Uterus (tissue), 4 donors: ENCODE measurements around the gene NTRK1. TPM values are rescaled to one million over a fixed set of nuclear protein-coding genes. Genes with fewer than 3 reads are reported as not detected.

Experiments used
- DNase-seq, 2 donors: peaks; one replicate each; pipeline ENCODE4 v3.0.0-alpha.2; 2019 to 2020
- H3K27ac ChIP-seq, 2 donors: fragments of 200-600 bp; sonication (generic); 1 replicate in 1 of 2; 2 replicates in 1 of 2; pipeline ENCODE4 v1.5.1; 2016 to 2018
- H3K27me3 ChIP-seq, 2 donors: fragments of 200-600 bp; sonication (generic); one replicate each; pipeline ENCODE4 v1.5.1; 2018 to 2019; ENCODE audit warnings: control low read depth in 1 of 2
- H3K36me3 ChIP-seq, 2 donors: fragments of 200-600 bp; sonication (generic); one replicate each; pipeline ENCODE4 v1.5.1; 2019; ENCODE audit warnings: control low read depth in 1 of 2
- H3K4me1 ChIP-seq, 2 donors: fragments of 200-600 bp; sonication (generic); one replicate each; pipeline ENCODE4 v1.5.1; 2018 to 2019; ENCODE audit warnings: control low read depth in 1 of 2
- H3K4me3 ChIP-seq, 2 donors: fragments of 200-600 bp; sonication (generic); 1 replicate in 1 of 2; 2 replicates in 1 of 2; pipeline ENCODE4 v1.5.1; 2018 to 2019; ENCODE audit warnings: mild to moderate bottlenecking in 1 of 2
- H3K9me3 ChIP-seq, 2 donors: fragments of 200-600 bp; sonication (generic); one replicate each; pipeline ENCODE4 v1.5.1; 2019; ENCODE audit warnings: control low read depth in 1 of 2
- CTCF ChIP-seq, 4 experiments: fragments of 200-600 bp in 2 of 4; fragments of 450-650 bp in 2 of 4; sonication (generic) in 2 of 4; IDR thresholded peaks; one replicate each; pipeline ENCODE4 v1.5.1; 2016 to 2019; ENCODE audit warnings: antibody characterized with exemption in 4 of 4, mild to moderate bottlenecking in 2 of 4, moderate library complexity in 1 of 4
- POLR2A ChIP-seq, 2 donors: fragments of 450-650 bp; IDR thresholded peaks; one replicate each; pipeline ENCODE4 v1.6.1; 2016; ENCODE audit warnings: antibody characterized with exemption in 2 of 2, mild to moderate bottlenecking in 1 of 2, moderate library complexity in 1 of 2
- intact Hi-C: fragments of 100-400 bp; cut with DNase I; formaldehyde crosslinking; loops from one replicate; pipeline ENCODE4 v1.15.1; 2023; ENCODE audit warnings: low total_unique reads
- total RNA-seq, 4 donors: library from RNA; depleted of rRNA in 3 of 4; stranded (reverse); fragments of >200 nt in 3 of 4; gene quantifications; one replicate each; pipeline versions ENCODE4 v1.1.0 to v1.2.4, GENCODE V29; 2014 to 2023
- donor health status: DM: yes; HTN: yes; CAD: no.

NTRK1 gene
- total RNA-seq, 4 donors from 2014 or later, result 0.35 to 19.2 (median 3.6) TPM

- no peak for TF ChIP-seq POLR2A (IDR thresholded peaks at IDR 0.05)
- no peak for TF ChIP-seq CTCF (IDR thresholded peaks at IDR 0.05)
- Histone ChIP-seq H3K27ac (no peak overlapping the region), H3K27me3 (no peaks in the 10 kb centered on the region), H3K4me3 (no peak overlapping the region), H3K36me3 (no peaks in the 10 kb centered on the region), H3K9me3 (no peaks in the 10 kb centered on the region), H3K4me1 (no peaks in the 10 kb centered on the region)
- DNase-seq, result no peak
- intact Hi-C loops, result no loop called here
Measured at GRCh38 chr1:156826630-156827029, 34.0 kb upstream of the NTRK1 start.

DNA sequence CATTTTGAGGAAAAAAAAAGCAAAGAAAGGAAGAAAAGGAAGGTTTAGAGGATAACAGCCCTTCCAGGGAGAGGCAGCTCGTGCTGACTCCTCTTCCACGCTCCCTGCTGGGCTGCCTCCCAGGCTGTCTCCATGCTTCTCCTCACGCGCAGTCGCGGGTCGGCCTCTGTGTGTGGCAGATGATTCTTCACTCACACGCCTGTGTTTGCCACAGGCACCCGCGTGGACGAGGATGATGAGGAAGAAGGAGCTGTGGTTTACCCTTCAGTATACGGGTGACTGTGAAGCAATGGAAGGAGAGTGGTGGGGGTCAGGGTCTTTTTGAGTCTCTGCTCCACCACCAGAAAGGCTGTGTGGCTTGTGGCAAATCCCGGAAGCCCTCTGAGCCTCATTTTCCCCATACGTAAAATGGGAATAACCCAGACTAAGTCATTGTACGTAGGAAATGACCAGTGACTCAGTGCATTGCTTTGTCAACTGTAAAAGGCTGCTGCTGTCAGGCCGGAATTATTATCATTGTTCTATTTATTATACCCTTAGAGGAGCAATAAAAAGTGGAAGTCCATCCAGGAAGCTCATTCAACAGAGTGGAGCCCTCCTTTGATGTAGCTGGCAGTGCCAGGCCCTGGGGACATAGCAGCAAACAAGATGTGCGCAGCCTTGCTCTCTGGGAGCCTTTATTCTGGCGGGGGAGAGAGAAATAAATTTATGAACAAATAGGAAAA, 32.1 kb upstream of the NTRK1 start:
- H3K4me1 ChIP-seq, result no peaks in the 10 kb centered on the region
- H3K27ac ChIP-seq, result no peak overlapping the region
- no peak for TF ChIP-seq POLR2A (IDR thresholded peaks at IDR 0.05)
- no peak for TF ChIP-seq CTCF (IDR thresholded peaks at IDR 0.05)
- DNase-seq, result no peak
- H3K9me3 ChIP-seq, result no peaks in the 10 kb centered on the region
- no peaks in the 10 kb centered on the region for H3K27me3 ChIP-seq
- no peak overlapping the region for H3K4me3 ChIP-seq
- intact Hi-C loops, result no loop called here
- no peaks in the 10 kb centered on the region for H3K36me3 ChIP-seq

DNA sequence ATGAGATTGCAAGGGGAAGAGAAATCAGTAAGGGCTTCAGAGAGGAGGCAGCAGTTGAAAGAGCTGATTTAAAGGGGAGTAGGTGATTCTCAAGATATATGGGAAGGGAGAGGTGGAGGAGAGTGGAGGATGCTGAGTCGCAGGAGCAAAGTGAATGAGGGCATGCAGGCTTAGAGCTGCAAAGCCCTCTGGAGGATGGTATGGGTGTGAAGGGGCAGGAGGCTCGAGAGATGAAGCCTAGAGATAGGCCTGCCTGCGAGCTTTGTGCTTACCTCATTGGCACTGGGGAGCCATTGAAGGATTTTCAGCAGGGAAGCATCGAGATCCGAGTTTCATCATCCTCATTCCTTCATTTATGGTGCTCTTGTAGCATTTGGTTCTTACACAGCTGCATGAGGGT, 28.2 kb upstream of the NTRK1 start:
- Histone ChIP-seq H3K36me3 (no peaks in the 10 kb centered on the region), H3K27ac (no peak overlapping the region), H3K27me3 (no peaks in the 10 kb centered on the region), H3K9me3 (no peaks in the 10 kb centered on the region), H3K4me1 (no peaks in the 10 kb centered on the region), H3K4me3 (no peak overlapping the region)
- intact Hi-C loops, result no loop called here
- TF ChIP-seq POLR2A (IDR thresholded peaks at IDR 0.05) (no peak), CTCF (IDR thresholded peaks at IDR 0.05) (no peak)
- DNase-seq, result no peak

GRCh38 chr1:156833603-156834002, 27.1 kb upstream of the NTRK1 start:
- TF ChIP-seq CTCF (IDR thresholded peaks at IDR 0.05) (no peak), POLR2A (IDR thresholded peaks at IDR 0.05) (no peak)
- H3K27ac ChIP-seq, result no peak overlapping the region
- H3K4me1 ChIP-seq, result no peaks in the 10 kb centered on the region
- intact Hi-C loops, result no loop called here
- DNase-seq, result no peak
- H3K27me3 ChIP-seq, result no peaks in the 10 kb centered on the region
- no peak overlapping the region for H3K4me3 ChIP-seq
- H3K9me3 ChIP-seq, result no peaks in the 10 kb centered on the region
- no peaks in the 10 kb centered on the region for H3K36me3 ChIP-seq

DNA sequence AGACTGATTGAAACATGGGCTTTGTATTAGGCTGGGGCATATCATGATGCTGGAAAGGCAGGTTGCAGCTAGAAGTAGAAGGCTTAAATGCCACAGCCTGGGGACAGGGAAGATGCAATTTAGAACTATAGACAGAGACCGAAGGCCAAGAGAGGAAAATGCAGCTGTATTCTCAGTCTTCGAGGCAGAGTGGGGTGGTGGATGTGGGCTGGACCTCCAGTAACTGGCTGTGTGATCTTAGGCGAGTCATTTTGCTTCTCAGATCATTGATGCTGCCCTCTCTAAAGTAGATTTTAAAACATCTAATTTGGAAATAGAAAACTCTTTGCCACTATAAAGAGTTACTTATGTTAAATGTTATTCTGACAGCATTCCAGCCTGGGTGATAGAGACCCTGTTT, 26.3 kb upstream of the NTRK1 start:
- Histone ChIP-seq H3K4me3 (no peak overlapping the region), H3K27ac (no peak overlapping the region), H3K4me1 (no peaks in the 10 kb centered on the region), H3K9me3 (no peaks in the 10 kb centered on the region), H3K27me3 (no peaks in the 10 kb centered on the region), H3K36me3 (no peaks in the 10 kb centered on the region)
- no peak for TF ChIP-seq CTCF (IDR thresholded peaks at IDR 0.05)
- TF ChIP-seq POLR2A (IDR thresholded peaks at IDR 0.05), result no peak
- intact Hi-C loops, result no loop called here
- DNase-seq, result no peak
